PC-9 (cell line): Measurements from ENCODE around the gene RPL38. TPM values are rescaled to one million over a fixed set of nuclear protein-coding genes. Genes with fewer than 3 reads are reported as not detected.

ENCODE experiments used
- BruUV-seq: library from RNA; stranded (reverse); fragments of 400-500 nt; replicated peaks from 2 replicates; lab custom pipeline; 2021; lab: Mats Ljungman, UMichigan
- CTCF ChIA-PET: fragments of 300-600 bp; sonication (Branson Sonifier 250); formaldehyde crosslinking; loops from one replicate; lab custom pipeline; 2022; ENCODE audit warnings: antibody characterized with exemption; lab: Charles Lee
- POLR2A ChIA-PET: fragments of 300-600 bp; sonication (Branson Sonifier 250); formaldehyde crosslinking; loops from one replicate; lab custom pipeline; 2022; ENCODE audit warnings: antibody characterized with exemption; ENCODE audit not compliant: unreplicated experiment; lab: Charles Lee
- DNase-seq, 2 experiments: peaks; one replicate each; pipeline versions ENCODE4 v3.0.0 to v3.0.0-alpha.2; 2015 to 2022; ENCODE audit warnings: mixed read lengths in 1 of 2
- H2AFZ ChIP-seq: fragments of 200-600 bp; sonication (generic); 2 replicates; pipeline ENCODE4 v1.8.1; 2017; ENCODE audit warnings: antibody characterized with exemption
- H3F3A ChIP-seq: fragments of 200-600 bp; sonication (generic); 2 replicates; pipeline ENCODE4 v1.8.1; 2017; ENCODE audit warnings: antibody characterized with exemption, mild to moderate bottlenecking, low read depth; ENCODE audit not compliant: insufficient read depth
- H3K27ac ChIP-seq: fragments of 200-600 bp; sonication (generic); 2 replicates; pipeline ENCODE4 v1.6.1; 2016; ENCODE audit warnings: mixed run types
- H3K27me3 ChIP-seq: fragments of 200-600 bp; sonication (generic); 2 replicates; pipeline ENCODE4 v1.6.1; 2016; ENCODE audit warnings: low read depth, mixed run types; ENCODE audit not compliant: insufficient read depth
- H3K36me3 ChIP-seq: fragments of 200-600 bp; sonication (generic); 2 replicates; pipeline ENCODE4 v1.6.1; 2016; ENCODE audit warnings: low read depth, mixed run types
- H3K4me1 ChIP-seq: fragments of 200-600 bp; sonication (generic); replicated peaks from 2 replicates; pipeline ENCODE4 v1.6.1; 2016; ENCODE audit warnings: mixed run types; ENCODE audit not compliant: insufficient read depth
- H3K4me2 ChIP-seq: fragments of 200-600 bp; sonication (generic); 2 replicates; pipeline ENCODE4 v1.6.1; 2017; ENCODE audit warnings: mixed run types
- H3K4me3 ChIP-seq: fragments of 200-600 bp; sonication (generic); 2 replicates; pipeline ENCODE4 v1.6.1; 2016; ENCODE audit warnings: mixed run types
- H3K79me2 ChIP-seq: fragments of 200-600 bp; sonication (generic); 2 replicates; pipeline ENCODE4 v1.6.1; 2017; ENCODE audit warnings: low read depth, mixed run types
- H3K9me2 ChIP-seq: fragments of 200-600 bp; sonication (generic); 2 replicates; pipeline ENCODE4 v1.8.1; 2017; ENCODE audit warnings: mild to moderate bottlenecking; ENCODE audit not compliant: insufficient read depth
- H3K9me3 ChIP-seq: fragments of 200-600 bp; sonication (generic); 2 replicates; pipeline ENCODE4 v1.8.1; 2016; ENCODE audit warnings: low read depth; ENCODE audit not compliant: insufficient read depth
- H4K20me1 ChIP-seq: fragments of 200-600 bp; sonication (generic); 2 replicates; pipeline ENCODE4 v1.8.1; 2017; ENCODE audit not compliant: insufficient read depth
- EZH2 ChIP-seq: fragments of 200-600 bp; sonication (generic); IDR thresholded peaks from 2 replicates; pipeline ENCODE4 v1.8.0; 2017; ENCODE audit warnings: antibody characterized with exemption, low read depth
- intact Hi-C: fragments of 100-400 bp; cut with micrococcal nuclease; formaldehyde crosslinking; loops from one replicate; pipeline ENCODE4 v1.10.0; 2022; ENCODE audit not compliant: unreplicated experiment
- total RNA-seq: library from RNA; stranded (reverse); gene quantifications from 2 replicates; pipeline ENCODE4 v1.2.3, GENCODE V29; 2021
- TF ChIP-seq, protein P1 (sequence below): fragments of 200-600 bp; sonication (generic); conservative IDR thresholded peaks from 2 replicates; pipeline ENCODE4 v1.6.1; 2017; ENCODE audit warnings: mixed run types, antibody characterized with exemption, mild to moderate bottlenecking, moderate library complexity

Gene RPL38
- total RNA-seq, 1 experiment from 2014 or later = 961 TPM

DNA sequence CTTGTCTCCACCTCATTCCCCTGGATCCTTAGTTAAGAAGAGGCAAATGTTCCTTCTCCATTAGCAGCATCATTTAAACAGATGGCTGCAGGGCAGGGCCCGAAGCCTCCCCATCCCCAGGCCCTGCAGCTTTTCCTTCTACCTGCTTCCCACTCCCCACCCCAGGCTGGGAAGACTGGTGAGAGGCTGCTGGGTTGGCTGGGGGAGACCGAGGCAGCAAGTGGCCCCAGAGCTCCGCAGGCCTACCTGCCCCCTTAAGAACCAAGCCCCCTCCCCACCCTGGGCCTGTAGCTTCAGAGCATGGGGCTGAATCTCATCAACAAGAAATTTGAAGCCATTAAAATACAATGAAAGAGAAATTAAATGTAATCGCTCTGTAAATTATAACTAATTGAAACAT, 22.1 kb upstream of the RPL38 start:
- POLR2A ChIA-PET = no interaction called here
- no TSS peak for BruUV-seq
- no peaks in the 10 kb centered on the region for H3K9me3 ChIP-seq
- no peak for DNase-seq
- no peaks in the 10 kb centered on the region for H4K20me1 ChIP-seq
- H3K9me2 ChIP-seq = no peaks in the 10 kb centered on the region
- no peaks in the 10 kb centered on the region for H3K4me1 ChIP-seq
- H3K79me2 ChIP-seq = no peaks in the 10 kb centered on the region
- no peak overlapping the region for H3K4me3 ChIP-seq
- no peak overlapping the region for H2AFZ ChIP-seq
- no peak for TF ChIP-seq EZH2
- TF ChIP-seq, protein P1, sequence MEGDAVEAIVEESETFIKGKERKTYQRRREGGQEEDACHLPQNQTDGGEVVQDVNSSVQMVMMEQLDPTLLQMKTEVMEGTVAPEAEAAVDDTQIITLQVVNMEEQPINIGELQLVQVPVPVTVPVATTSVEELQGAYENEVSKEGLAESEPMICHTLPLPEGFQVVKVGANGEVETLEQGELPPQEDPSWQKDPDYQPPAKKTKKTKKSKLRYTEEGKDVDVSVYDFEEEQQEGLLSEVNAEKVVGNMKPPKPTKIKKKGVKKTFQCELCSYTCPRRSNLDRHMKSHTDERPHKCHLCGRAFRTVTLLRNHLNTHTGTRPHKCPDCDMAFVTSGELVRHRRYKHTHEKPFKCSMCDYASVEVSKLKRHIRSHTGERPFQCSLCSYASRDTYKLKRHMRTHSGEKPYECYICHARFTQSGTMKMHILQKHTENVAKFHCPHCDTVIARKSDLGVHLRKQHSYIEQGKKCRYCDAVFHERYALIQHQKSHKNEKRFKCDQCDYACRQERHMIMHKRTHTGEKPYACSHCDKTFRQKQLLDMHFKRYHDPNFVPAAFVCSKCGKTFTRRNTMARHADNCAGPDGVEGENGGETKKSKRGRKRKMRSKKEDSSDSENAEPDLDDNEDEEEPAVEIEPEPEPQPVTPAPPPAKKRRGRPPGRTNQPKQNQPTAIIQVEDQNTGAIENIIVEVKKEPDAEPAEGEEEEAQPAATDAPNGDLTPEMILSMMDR = no peak
- H3K36me3 ChIP-seq = no peaks in the 10 kb centered on the region
- CTCF ChIA-PET = no interaction called here
- no peak overlapping the region for H3K4me2 ChIP-seq
- intact Hi-C loops = no loop called here
- H3F3A ChIP-seq = no peaks in the 10 kb centered on the region
- peaks cover 94% of the 10 kb centered on the region for H3K27me3 ChIP-seq
- H3K27ac ChIP-seq = no peak overlapping the region

DNA sequence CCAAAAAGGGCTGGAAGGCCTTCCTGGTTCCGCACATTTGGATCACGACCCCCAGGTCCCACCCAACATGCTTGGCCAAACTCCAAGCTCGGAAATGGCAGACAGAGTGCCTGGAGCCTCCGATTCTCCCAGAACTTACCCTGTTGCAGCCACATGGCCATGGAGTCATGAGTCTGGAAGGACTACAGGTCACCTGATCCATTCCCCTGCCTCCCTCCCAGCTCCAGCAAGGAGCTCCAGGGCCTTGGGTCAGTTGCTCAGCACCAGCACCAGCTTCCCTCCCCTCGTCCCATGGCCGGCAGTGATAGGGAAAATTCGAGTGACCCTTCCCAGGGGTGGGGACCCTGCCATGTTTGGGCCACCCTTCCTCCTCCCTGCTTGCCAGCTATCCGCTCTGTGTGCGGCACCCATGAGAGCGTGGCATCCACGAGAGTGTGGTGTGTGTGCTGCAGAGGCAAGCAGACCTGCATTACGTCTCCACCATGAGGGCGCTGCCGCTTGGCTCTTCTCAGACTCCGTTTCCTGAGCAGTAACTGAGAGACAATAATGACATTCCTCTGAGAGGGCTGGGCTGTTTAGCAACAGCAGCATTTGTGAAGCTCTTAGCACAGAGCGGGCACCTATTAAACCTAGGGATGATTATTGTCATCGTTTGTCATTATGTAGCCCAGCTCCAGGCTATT, 21.3 kb upstream of the RPL38 start:
- H4K20me1 ChIP-seq = no peaks in the 10 kb centered on the region
- no peaks in the 10 kb centered on the region for H3K9me2 ChIP-seq
- no peaks in the 10 kb centered on the region for H3K36me3 ChIP-seq
- no peak overlapping the region for H3K27ac ChIP-seq
- no peaks in the 10 kb centered on the region for H3K9me3 ChIP-seq
- intact Hi-C loops = no loop called here
- no TSS peak for BruUV-seq
- no peaks in the 10 kb centered on the region for H3K79me2 ChIP-seq
- H3K4me3 ChIP-seq = no peak overlapping the region
- no peaks in the 10 kb centered on the region for H3F3A ChIP-seq
- ChIA-PET POLR2A (no interaction called here), CTCF (no interaction called here)
- no peak overlapping the region for H3K4me2 ChIP-seq
- H2AFZ ChIP-seq = no peak overlapping the region
- no peak for TF ChIP-seq EZH2
- TF ChIP-seq, protein P1 = no peak
- H3K4me1 ChIP-seq = no peaks in the 10 kb centered on the region
- peaks cover 96% of the 10 kb centered on the region for H3K27me3 ChIP-seq
- no peak for DNase-seq

DNA sequence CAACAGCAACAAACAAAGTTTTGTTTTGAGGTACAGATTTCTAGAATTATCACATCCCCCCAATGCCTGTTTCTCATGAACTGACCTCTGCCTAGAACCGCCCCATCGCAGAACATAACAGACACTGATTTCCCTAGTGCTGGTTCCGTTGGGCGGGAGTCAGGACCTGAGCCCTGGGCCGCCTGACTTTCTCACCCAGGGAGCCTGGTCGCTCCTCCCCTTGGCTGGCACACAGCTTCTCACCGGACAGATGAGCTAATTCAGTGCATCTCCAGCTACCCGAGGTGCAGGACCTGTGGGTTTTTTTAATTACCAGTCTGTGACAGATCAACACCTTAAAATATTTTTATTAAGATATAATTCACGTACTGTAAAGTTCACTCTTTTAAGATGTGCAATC, 20.1 kb upstream of the RPL38 start:
- intact Hi-C loops = no loop called here
- no peaks in the 10 kb centered on the region for H4K20me1 ChIP-seq
- peaks cover 97% of the 10 kb centered on the region for H3K27me3 ChIP-seq
- CTCF ChIA-PET = no interaction called here
- no peaks in the 10 kb centered on the region for H3K4me1 ChIP-seq
- no peaks in the 10 kb centered on the region for H3K36me3 ChIP-seq
- no peak overlapping the region for H3K27ac ChIP-seq
- H3K79me2 ChIP-seq = no peaks in the 10 kb centered on the region
- H3K4me3 ChIP-seq = no peak overlapping the region
- no peak overlapping the region for H2AFZ ChIP-seq
- no peak for DNase-seq
- H3F3A ChIP-seq = no peaks in the 10 kb centered on the region
- POLR2A ChIA-PET = no interaction called here
- H3K9me2 ChIP-seq = no peaks in the 10 kb centered on the region
- no peak for TF ChIP-seq EZH2
- TF ChIP-seq, protein P1 = no peak
- H3K9me3 ChIP-seq = no peaks in the 10 kb centered on the region
- no TSS peak for BruUV-seq
- no peak overlapping the region for H3K4me2 ChIP-seq
